ENCODE measurements around the gene UNC13D. TPM values are rescaled to one million over a fixed set of nuclear protein-coding genes. Genes with fewer than 3 reads are reported as not detected.

UNC13D gene
- total RNA-seq, 1 donor from 2014 or later, result 33.1 TPM

GRCh38 chr17:75842411-75842810 is 1.8 kb downstream of the UNC13D start:
- Histone ChIP-seq H3K4me3 (no peak overlapping the region), H3K27me3 (no peaks in the 10 kb centered on the region), H3K27ac (no peak overlapping the region), H3K9me3 (no peaks in the 10 kb centered on the region), H3K4me1 (peaks cover 9 to 18% of the 10 kb centered on the region in 2 donors), H3K36me3 (peaks cover 15 to 44% of the 10 kb centered on the region in 2 donors)
- intact Hi-C loops (cut with DNase I), result no loop called here
- TF ChIP-seq, protein P1, sequence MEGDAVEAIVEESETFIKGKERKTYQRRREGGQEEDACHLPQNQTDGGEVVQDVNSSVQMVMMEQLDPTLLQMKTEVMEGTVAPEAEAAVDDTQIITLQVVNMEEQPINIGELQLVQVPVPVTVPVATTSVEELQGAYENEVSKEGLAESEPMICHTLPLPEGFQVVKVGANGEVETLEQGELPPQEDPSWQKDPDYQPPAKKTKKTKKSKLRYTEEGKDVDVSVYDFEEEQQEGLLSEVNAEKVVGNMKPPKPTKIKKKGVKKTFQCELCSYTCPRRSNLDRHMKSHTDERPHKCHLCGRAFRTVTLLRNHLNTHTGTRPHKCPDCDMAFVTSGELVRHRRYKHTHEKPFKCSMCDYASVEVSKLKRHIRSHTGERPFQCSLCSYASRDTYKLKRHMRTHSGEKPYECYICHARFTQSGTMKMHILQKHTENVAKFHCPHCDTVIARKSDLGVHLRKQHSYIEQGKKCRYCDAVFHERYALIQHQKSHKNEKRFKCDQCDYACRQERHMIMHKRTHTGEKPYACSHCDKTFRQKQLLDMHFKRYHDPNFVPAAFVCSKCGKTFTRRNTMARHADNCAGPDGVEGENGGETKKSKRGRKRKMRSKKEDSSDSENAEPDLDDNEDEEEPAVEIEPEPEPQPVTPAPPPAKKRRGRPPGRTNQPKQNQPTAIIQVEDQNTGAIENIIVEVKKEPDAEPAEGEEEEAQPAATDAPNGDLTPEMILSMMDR (IDR thresholded peaks at IDR 0.05), result no peak
- DNase-seq (ENCODE audit: low spot score in 2 of 2), result no peak

GRCh38 chr17:75840799-75841164 is 3.4 kb downstream of the UNC13D start:
- TF ChIP-seq, protein P1 (IDR thresholded peaks at IDR 0.05), result no peak
- H3K27me3 ChIP-seq, result no peaks in the 10 kb centered on the region
- H3K4me1 ChIP-seq, result peaks cover 9 to 13% of the 10 kb centered on the region in 2 donors
- H3K4me3 ChIP-seq, result no peak overlapping the region
- intact Hi-C loops (cut with DNase I), result no loop called here
- H3K36me3 ChIP-seq, result peaks cover 0 to 38% of the 10 kb centered on the region in 2 donors
- no peak for DNase-seq (ENCODE audit: low spot score in 2 of 2)
- no peak overlapping the region for H3K27ac ChIP-seq
- no peaks in the 10 kb centered on the region for H3K9me3 ChIP-seq

GRCh38 chr17:75839942-75840798 is 4.0 kb downstream of the UNC13D start:
- Histone ChIP-seq H3K4me1 (peaks cover 6 to 7% of the 10 kb centered on the region in 2 donors), H3K27me3 (no peaks in the 10 kb centered on the region), H3K36me3 (peaks cover 0 to 36% of the 10 kb centered on the region in 2 donors), H3K4me3 (no peak overlapping the region), H3K27ac (no peak overlapping the region), H3K9me3 (no peaks in the 10 kb centered on the region)
- intact Hi-C loops (cut with DNase I), result no loop called here
- no peak for DNase-seq (ENCODE audit: low spot score in 2 of 2)
- TF ChIP-seq, protein P1 (IDR thresholded peaks at IDR 0.05), result no peak

- TF ChIP-seq, protein P1 (IDR thresholded peaks at IDR 0.05), result no peak
- Histone ChIP-seq H3K27ac (no peak overlapping the region), H3K4me1 (no peaks in the 10 kb centered on the region), H3K4me3 (no peak overlapping the region), H3K27me3 (no peaks in the 10 kb centered on the region), H3K9me3 (no peaks in the 10 kb centered on the region), H3K36me3 (peaks cover 10 to 49% of the 10 kb centered on the region in 2 donors)
- intact Hi-C loops (cut with DNase I), result no loop called here
- no peak for DNase-seq (ENCODE audit: low spot score in 2 of 2)
Measured at GRCh38 chr17:75838410-75838809, 5.8 kb downstream of the UNC13D start.

GRCh38 chr17:75837899-75838298 is 6.3 kb downstream of the UNC13D start:
- Histone ChIP-seq H3K27me3 (no peaks in the 10 kb centered on the region), H3K9me3 (no peaks in the 10 kb centered on the region), H3K4me3 (no peak overlapping the region), H3K4me1 (no peaks in the 10 kb centered on the region), H3K36me3 (peaks cover 10 to 49% of the 10 kb centered on the region in 2 donors), H3K27ac (no peak overlapping the region)
- no peak for DNase-seq (ENCODE audit: low spot score in 2 of 2)
- TF ChIP-seq, protein P1 (IDR thresholded peaks at IDR 0.05), result no peak
- intact Hi-C loops (cut with DNase I), result no loop called here

All from ascending aorta (tissue), 2 donors.